WTC11 (cell line): ENCODE measurements around the gene PLCG2.

Experiments
- CREB1 ChIP-seq: sonication (generic); formaldehyde crosslinking; IDR thresholded peaks from 2 replicates; pipeline ENCODE4 v1.8.0; 2023; ENCODE audit warnings: mild to moderate bottlenecking, missing genetic modification reagents
- FOXJ3 ChIP-seq: sonication (generic); formaldehyde crosslinking; IDR thresholded peaks from 2 replicates; pipeline ENCODE4 v1.9.0; 2021; ENCODE audit warnings: missing genetic modification reagents, mild to moderate bottlenecking, borderline replicate concordance
- KAT7 ChIP-seq: sonication (generic); formaldehyde crosslinking; IDR thresholded peaks from 2 replicates; pipeline ENCODE4 v1.8.1; 2023; ENCODE audit warnings: missing genetic modification reagents, mild to moderate bottlenecking, borderline replicate concordance
- NR2C2 ChIP-seq: sonication (generic); formaldehyde crosslinking; IDR thresholded peaks from 2 replicates; pipeline ENCODE4 v1.8.0; 2022; ENCODE audit warnings: mild to moderate bottlenecking, missing genetic modification reagents
- TF ChIP-seq, protein P1 (sequence below): sonication (generic); formaldehyde crosslinking; conservative IDR thresholded peaks from 2 replicates; pipeline ENCODE4 v1.8.1; 2022; ENCODE audit warnings: mild to moderate bottlenecking, missing genetic modification reagents
- TF ChIP-seq, protein P2 (sequence below): sonication (generic); formaldehyde crosslinking; IDR thresholded peaks from 2 replicates; pipeline ENCODE4 v1.8.1; 2022; ENCODE audit warnings: mild to moderate bottlenecking, moderate library complexity, missing genetic modification reagents
- TF ChIP-seq, protein P3 (sequence below): fragments of 200-600 bp; IDR thresholded peaks from 2 replicates; pipeline ENCODE4 v1.8.0; 2022; ENCODE audit warnings: antibody characterized with exemption

GRCh38 chr16:81926036-81926435, 146.9 kb downstream of the PLCG2 start:
- TF ChIP-seq NR2C2 (CRISPR knock-in tag): no peak
- TF ChIP-seq, protein P1, sequence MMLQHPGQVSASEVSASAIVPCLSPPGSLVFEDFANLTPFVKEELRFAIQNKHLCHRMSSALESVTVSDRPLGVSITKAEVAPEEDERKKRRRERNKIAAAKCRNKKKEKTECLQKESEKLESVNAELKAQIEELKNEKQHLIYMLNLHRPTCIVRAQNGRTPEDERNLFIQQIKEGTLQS (CRISPR knock-in tag): no peak
- TF ChIP-seq, protein P2, sequence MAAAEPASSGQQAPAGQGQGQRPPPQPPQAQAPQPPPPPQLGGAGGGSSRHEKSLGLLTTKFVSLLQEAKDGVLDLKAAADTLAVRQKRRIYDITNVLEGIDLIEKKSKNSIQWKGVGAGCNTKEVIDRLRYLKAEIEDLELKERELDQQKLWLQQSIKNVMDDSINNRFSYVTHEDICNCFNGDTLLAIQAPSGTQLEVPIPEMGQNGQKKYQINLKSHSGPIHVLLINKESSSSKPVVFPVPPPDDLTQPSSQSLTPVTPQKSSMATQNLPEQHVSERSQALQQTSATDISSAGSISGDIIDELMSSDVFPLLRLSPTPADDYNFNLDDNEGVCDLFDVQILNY (CRISPR knock-in tag): no peak
- TF ChIP-seq CREB1 (CRISPR knock-in tag): no peak
- TF ChIP-seq KAT7 (CRISPR knock-in tag): no peak
- TF ChIP-seq, protein P3, sequence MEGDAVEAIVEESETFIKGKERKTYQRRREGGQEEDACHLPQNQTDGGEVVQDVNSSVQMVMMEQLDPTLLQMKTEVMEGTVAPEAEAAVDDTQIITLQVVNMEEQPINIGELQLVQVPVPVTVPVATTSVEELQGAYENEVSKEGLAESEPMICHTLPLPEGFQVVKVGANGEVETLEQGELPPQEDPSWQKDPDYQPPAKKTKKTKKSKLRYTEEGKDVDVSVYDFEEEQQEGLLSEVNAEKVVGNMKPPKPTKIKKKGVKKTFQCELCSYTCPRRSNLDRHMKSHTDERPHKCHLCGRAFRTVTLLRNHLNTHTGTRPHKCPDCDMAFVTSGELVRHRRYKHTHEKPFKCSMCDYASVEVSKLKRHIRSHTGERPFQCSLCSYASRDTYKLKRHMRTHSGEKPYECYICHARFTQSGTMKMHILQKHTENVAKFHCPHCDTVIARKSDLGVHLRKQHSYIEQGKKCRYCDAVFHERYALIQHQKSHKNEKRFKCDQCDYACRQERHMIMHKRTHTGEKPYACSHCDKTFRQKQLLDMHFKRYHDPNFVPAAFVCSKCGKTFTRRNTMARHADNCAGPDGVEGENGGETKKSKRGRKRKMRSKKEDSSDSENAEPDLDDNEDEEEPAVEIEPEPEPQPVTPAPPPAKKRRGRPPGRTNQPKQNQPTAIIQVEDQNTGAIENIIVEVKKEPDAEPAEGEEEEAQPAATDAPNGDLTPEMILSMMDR: no peak
- no peak for TF ChIP-seq FOXJ3 (CRISPR knock-in tag)
